ENCODE results near the gene TMEM69.
"Not testable (repeated sequence)": the region's sequence is repeated elsewhere in the genome, so short reads cannot be mapped to it uniquely, and the experiment has no call there.

DNA sequence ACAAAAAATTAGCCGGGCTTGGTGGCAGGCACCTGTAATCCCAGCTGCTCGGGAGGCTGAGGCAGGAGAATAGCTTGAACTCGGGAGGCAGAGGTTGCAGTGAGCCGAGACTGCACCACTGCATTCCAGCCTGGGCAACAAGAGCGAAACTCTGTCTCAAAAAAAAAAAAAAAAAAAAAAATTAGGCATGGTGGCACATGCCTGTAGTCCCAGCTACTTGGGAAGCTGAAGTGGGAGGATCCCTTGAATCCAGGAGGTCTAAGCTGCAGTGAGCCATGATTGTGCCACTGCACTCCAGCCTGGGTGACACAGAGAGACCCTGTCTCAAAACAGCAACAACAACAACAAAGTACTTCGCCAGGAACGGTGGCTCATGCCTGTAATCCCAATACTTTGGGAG, 11.4 kb upstream of the TMEM69 start:
- TF ChIP-seq TAF1 (IDR thresholded peaks at IDR 0.05; ENCODE audit: borderline replicate concordance, low read depth, low read length); POLR2AphosphoS5 (IDR thresholded peaks at IDR 0.05; ENCODE audit: low read depth, low read length); POLR2A (IDR thresholded peaks at IDR 0.05; ENCODE audit: low read depth, low read length): not testable (repeated sequence)

Data from GM12892 (cell line).